HG02798 (cell line): ENCODE results near the gene PEAK3.

Experiments used
- ATAC-seq: cut with Tn5 transposase; IDR thresholded peaks from one replicate; pipeline ENCODE4 v1.9.1; 2021; ENCODE audit warnings: mild to moderate bottlenecking; ENCODE audit not compliant: unreplicated experiment, poor library complexity

The PEAK3 gene

GRCh38 chr19:2315818-2316353, 33.9 kb upstream of the PEAK3 start:
- ATAC-seq, result no peak

GRCh38 chr19:2315121-2315817, 33.3 kb upstream of the PEAK3 start:
- no peak for ATAC-seq

- no peak for ATAC-seq
Observed at GRCh38 chr19:2312820-2313501, 31.0 kb upstream of the PEAK3 start.

GRCh38 chr19:2311093-2311492, 29.1 kb upstream of the PEAK3 start:
- ATAC-seq, result no peak

- no peak for ATAC-seq
Observed at GRCh38 chr19:2309734-2310362, 27.9 kb upstream of the PEAK3 start.

- ATAC-seq, result no peak
Observed at GRCh38 chr19:2308114-2308556, 26.2 kb upstream of the PEAK3 start, which contains the start of gene LINGO3. LINGO3 (minus strand) TSS chr19:2308154; CDS start chr19:2291776, 16,378 bp downstream.

- no peak for ATAC-seq
Observed at GRCh38 chr19:2307518-2308012, 25.6 kb upstream of the PEAK3 start.

GRCh38 chr19:2306971-2307370, 25.0 kb upstream of the PEAK3 start:
- no peak for ATAC-seq

GRCh38 chr19:2306281-2306806, 24.4 kb upstream of the PEAK3 start:
- no peak for ATAC-seq

GRCh38 chr19:2305452-2306280, 23.7 kb upstream of the PEAK3 start:
- no peak for ATAC-seq

- ATAC-seq, result no peak
Observed at GRCh38 chr19:2303211-2303798, 21.3 kb upstream of the PEAK3 start.

GRCh38 chr19:2302319-2303210, 20.6 kb upstream of the PEAK3 start:
- no peak for ATAC-seq

GRCh38 chr19:2300533-2300932, 18.6 kb upstream of the PEAK3 start:
- no peak for ATAC-seq

GRCh38 chr19:2296141-2296540, 14.2 kb upstream of the PEAK3 start:
- no peak for ATAC-seq

GRCh38 chr19:2294687-2295335, 12.8 kb upstream of the PEAK3 start:
- no peak for ATAC-seq

- no peak for ATAC-seq
Observed at GRCh38 chr19:2291185-2291751, 9.3 kb upstream of the PEAK3 start.

GRCh38 chr19:2290441-2291184, 8.6 kb upstream of the PEAK3 start:
- ATAC-seq, result no peak
